Measurements from ENCODE around the gene OR8U1. TPM values are rescaled to one million over a fixed set of nuclear protein-coding genes. Genes with fewer than 3 reads are reported as not detected.
"Not testable (repeated sequence)": the region's sequence is repeated elsewhere in the genome, so short reads cannot be mapped to it uniquely, and the experiment has no call there.

The OR8U1 gene
- not detected for polyA plus RNA-seq (ENCODE audit: insufficient read length)

- no peak for DNase-seq (ENCODE audit: low read depth)
Measured at GRCh38 chr11:56375324-56375723, at the start of gene OR8U1. Gene OR8U1, plus strand, starts transcription at chr11:56375624. Its CDS starts 0 bp downstream, at chr11:56375624.

GRCh38 chr11:56331861-56332491 is 43.4 kb upstream of the OR8U1 start:
- DNase-seq (ENCODE audit: low read depth): no peak

DNA sequence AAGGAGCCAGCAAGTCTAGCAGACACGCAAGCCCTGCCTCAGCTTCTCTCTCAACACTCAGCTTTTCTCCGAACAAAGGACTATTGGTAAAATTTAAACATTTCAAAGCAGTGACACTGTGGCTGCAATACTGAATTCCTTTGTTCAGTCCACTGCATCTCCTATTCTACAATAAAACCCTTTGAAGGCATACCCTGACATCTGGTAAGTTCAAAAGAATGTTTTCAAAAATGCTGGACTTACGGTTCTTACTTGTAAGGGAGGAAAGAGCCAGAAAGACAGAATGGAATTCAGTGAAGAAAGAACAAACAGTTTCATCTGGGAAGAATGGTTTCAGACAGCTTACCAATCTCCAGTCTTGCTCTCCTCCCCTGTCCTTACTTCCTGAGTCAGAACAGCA is 42.3 kb upstream of the OR8U1 start:
- DNase-seq (ENCODE audit: low read depth): no peak

DNA sequence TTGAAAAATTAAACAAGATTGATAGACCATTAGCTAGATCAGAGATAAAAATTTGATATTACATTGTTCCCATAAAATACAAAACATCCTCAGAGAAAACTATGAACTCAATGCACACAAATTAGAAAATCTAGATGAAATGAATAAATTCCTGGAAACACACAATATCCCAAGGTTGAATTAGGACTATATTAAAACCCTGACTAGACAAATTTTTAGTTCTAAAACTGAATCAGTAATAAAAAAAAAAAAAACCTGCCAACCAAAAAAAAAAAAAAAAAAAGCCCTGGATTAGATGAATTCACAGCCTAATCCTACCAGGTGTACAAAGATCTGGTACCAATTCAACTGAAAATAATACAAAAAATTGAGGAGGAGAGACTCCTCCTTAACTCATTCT is 35.1 kb upstream of the OR8U1 start:
- DNase-seq (ENCODE audit: low read depth): no peak

DNA sequence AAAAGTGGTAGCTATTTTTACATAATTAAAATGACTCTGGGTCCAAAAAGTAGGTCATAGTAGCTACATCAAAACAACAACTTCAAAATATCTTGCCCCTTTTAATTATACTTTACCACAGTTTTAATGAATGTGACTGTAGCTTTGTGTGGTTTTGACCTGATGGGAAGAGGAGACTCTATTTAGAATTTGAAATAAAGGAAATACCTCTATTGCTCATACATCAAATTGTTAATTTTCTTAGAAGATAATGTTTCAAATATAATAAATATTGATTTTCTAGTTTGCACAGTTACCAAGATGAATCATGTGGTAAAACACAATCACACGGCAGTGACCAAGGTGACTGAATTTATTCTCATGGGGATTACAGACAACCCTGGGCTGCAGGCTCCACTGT is 29.7 kb upstream of the OR8U1 start, which contains the start of gene OR8K1:
TSS of gene OR8K1 (plus strand) at position 301 of the 400 bp plus-strand sequence. CDS start at position 301, 0 bp downstream.
- no peak for DNase-seq (ENCODE audit: low read depth)

- DNase-seq (ENCODE audit: low read depth): no peak
Measured at GRCh38 chr11:56353991-56354390, 21.4 kb upstream of the OR8U1 start, which contains the start of gene OR8J1. Gene OR8J1, plus strand, starts transcription at chr11:56354291. Its CDS starts 5,956 bp downstream, at chr11:56360247.

DNA sequence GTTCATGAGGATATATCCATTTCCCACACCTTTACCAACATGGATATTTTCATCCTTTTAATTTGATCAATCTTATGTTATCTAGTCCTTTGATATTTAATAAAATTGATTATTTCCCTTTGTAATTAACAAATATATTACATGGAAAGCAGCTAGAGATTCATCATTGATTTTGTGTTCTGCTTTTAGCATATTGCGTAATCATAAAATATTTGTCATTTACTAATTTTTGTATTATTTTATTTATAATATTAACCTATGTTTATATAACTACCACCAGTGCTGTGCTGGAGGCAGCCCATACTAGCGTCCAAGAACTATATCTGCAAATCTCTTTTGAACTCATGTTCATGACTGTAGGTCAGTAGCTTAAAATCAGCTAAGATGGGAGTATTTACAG is 4.7 kb downstream of the OR8U1 start:
- DNase-seq (ENCODE audit: low read depth): no peak

DNA sequence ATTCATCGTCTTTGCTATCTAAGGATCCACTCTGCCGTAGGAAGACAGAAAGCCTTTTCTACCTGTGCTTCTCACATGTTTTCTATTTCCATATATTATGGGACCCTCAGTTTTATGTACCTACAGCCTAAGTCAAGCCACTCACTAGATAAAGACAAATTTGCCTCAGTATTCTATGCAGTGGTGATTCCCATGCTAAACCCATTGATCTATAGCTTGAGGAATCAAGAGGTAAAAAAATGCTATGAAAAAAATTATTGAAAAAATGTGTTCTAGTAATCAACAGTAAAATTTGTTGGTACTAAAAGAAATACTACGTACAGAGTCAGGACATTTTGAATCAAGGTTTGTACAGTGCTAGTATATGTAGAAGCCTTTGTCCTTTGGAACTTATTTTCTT is 19.0 kb downstream of the OR8U1 start:
- no peak for DNase-seq (ENCODE audit: low read depth)

- no peak for DNase-seq (ENCODE audit: low read depth)
Measured at GRCh38 chr11:56396047-56396446, 20.6 kb downstream of the OR8U1 start.

GRCh38 chr11:56401858-56402461 is 26.5 kb downstream of the OR8U1 start:
- not testable (repeated sequence) for DNase-seq (ENCODE audit: low read depth)

DNA sequence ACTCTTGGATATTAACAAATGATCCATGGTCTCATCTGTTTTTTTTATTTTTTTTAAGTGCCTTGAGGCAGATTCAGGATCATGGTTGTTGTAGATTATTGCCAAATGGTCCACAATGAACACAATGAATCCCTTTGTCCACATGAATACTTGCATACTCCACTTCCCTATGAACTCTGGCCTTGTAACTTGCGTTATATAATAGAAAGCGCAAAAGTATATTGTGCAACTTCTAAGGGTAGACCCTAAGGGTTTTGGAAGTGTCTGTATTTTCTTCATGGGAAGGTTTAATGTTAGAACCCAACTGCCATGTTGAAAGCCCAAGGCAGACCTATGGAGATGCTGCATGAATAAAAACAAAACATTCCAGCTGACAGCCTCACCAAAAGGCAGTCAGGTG is 29.0 kb downstream of the OR8U1 start:
- DNase-seq (ENCODE audit: low read depth): no peak

DNA sequence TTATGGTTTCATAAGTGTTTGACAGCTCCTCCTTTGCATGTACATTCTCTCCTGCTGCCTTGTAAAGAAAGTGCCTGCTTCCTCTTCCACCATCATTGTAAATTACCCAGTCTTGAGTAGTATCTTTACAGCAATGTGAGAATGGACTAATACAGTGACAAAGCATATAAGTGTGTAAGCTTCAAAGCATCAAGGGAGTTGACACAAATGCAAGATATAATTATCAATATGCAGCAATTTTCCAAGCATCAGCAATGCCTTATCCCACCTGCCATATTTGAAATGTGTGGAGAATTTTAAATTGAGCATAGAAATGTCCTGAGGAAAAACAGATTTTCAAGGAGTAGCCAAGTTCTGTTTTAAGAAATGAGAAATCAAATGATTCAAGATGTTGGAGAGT is 35.4 kb downstream of the OR8U1 start:
- DNase-seq (ENCODE audit: low read depth): no peak

DNA sequence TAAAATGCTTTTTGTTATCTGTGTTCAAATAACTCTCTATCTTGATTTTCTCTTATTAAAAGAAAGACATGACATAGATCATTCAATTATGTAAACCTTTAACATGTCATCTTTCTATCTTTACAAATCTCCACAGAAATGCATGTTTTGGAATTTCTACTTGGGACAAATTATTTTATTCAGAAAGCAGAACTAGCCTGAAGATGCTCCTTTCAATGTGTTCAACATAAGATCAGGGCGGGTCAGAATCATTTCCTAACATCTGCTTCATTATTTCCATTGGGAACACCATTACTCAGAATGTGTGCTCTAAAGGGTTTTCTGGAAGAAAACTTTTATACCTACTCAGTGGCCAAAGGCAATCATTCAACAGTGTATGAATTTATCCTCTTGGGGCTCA is 37.0 kb downstream of the OR8U1 start, which contains the start of gene OR5AL1:
TSS of gene OR5AL1 (plus strand) at position 301 of the 400 bp plus-strand sequence.
- no peak for DNase-seq (ENCODE audit: low read depth)

Other genes with a start within 250 kb of the OR8U1 start
- not detected for gene OR8J3, start 235.4 kb upstream of the OR8U1 start, polyA plus RNA-seq (ENCODE audit: insufficient read length)
- not detected for gene OR8K5, start 215.3 kb upstream of the OR8U1 start, polyA plus RNA-seq (ENCODE audit: insufficient read length)
- gene OR5J2, start 199.0 kb upstream of the OR8U1 start, polyA plus RNA-seq (ENCODE audit: insufficient read length): not detected
- not detected for gene OR5T2, start 141.4 kb upstream of the OR8U1 start, polyA plus RNA-seq (ENCODE audit: insufficient read length)
- not detected for gene OR5T3, start 123.4 kb upstream of the OR8U1 start, polyA plus RNA-seq (ENCODE audit: insufficient read length)
- gene OR5T1, start 101.5 kb upstream of the OR8U1 start, polyA plus RNA-seq (ENCODE audit: insufficient read length): not detected
- not detected for gene OR8H1, start 83.4 kb upstream of the OR8U1 start, polyA plus RNA-seq (ENCODE audit: insufficient read length)
- not detected for gene OR8K3, start 60.5 kb upstream of the OR8U1 start, polyA plus RNA-seq (ENCODE audit: insufficient read length)
- not detected for gene OR8K1, start 29.6 kb upstream of the OR8U1 start, polyA plus RNA-seq (ENCODE audit: insufficient read length)
- not detected for gene OR8J1, start 21.3 kb upstream of the OR8U1 start, polyA plus RNA-seq (ENCODE audit: insufficient read length)
- not detected for gene OR5AL1, start 37.1 kb downstream of the OR8U1 start, polyA plus RNA-seq (ENCODE audit: insufficient read length)
- gene OR5M3, start 97.7 kb downstream of the OR8U1 start, polyA plus RNA-seq (ENCODE audit: insufficient read length): not detected
- not detected for gene OR5M8, start 115.7 kb downstream of the OR8U1 start, polyA plus RNA-seq (ENCODE audit: insufficient read length)
- gene OR5M11, start 167.6 kb downstream of the OR8U1 start, polyA plus RNA-seq (ENCODE audit: insufficient read length): not detected
- not detected for gene OR5M10, start 202.1 kb downstream of the OR8U1 start, polyA plus RNA-seq (ENCODE audit: insufficient read length)
- gene OR5M1, start 239.2 kb downstream of the OR8U1 start, polyA plus RNA-seq (ENCODE audit: insufficient read length): not detected

Data from forelimb muscle (tissue), 1 donor.